Lower leg skin (tissue), 4 donors: ENCODE measurements around the gene ASS1. TPM values are rescaled to one million over a fixed set of nuclear protein-coding genes. Genes with fewer than 3 reads are reported as not detected.

Experiments
- DNase-seq, 2 donors: peaks; one replicate each; pipeline ENCODE4 v3.0.0-alpha.2; 2019; ENCODE audit warnings: low spot score in 2 of 2
- H3K4me3 ChIP-seq: fragments of 200-600 bp; sonication (generic); 2 replicates; pipeline ENCODE4 v1.5.1; 2017; ENCODE audit warnings: mild to moderate bottlenecking, low read depth; ENCODE audit not compliant: poor library complexity, severe bottlenecking
- CTCF ChIP-seq, 3 donors: fragments of 450-650 bp; IDR thresholded peaks; one replicate each; pipeline ENCODE4 v1.5.1; 2016; ENCODE audit warnings: antibody characterized with exemption in 3 of 3, mild to moderate bottlenecking in 3 of 3, moderate library complexity in 2 of 3
- POLR2A ChIP-seq, 2 donors: fragments of 450-650 bp; IDR thresholded peaks; one replicate each; pipeline ENCODE4 v1.6.1; 2016 to 2017; ENCODE audit warnings: antibody characterized with exemption in 2 of 2, mild to moderate bottlenecking in 1 of 2, moderate library complexity in 1 of 2
- WGBS, 2 donors: methylation state at CpG; one replicate each; pipeline ENCODE4 v1.1.5; 2018; 5-methylcytosine and 5-hydroxymethylcytosine counted together
- intact Hi-C: fragments of 100-400 bp; cut with DNase I; formaldehyde crosslinking; loops from one replicate; pipeline ENCODE4 v1.15.0; 2023; ENCODE audit warnings: low total_unique reads
- total RNA-seq, 4 donors: library from RNA; depleted of rRNA; stranded (reverse); fragments of >200 nt; gene quantifications; one replicate each; pipeline ENCODE4 v1.1.0, GENCODE V29; 2016

Gene ASS1
- total RNA-seq, 4 donors from 2014 or later = 98.7 to 104 (median 103) TPM

- DNase-seq = no peak
- intact Hi-C loops = loop anchor here (2.0 kb wide), 1 partner anchor 221 kb away; no protein-coding TSS in a partner anchor
- WGBS, 2 donors = 67 to 76% methylated on average over 8 to 10 of the region's 11 CpGs
- H3K4me3 ChIP-seq = no peak overlapping the region
- no peak for TF ChIP-seq POLR2A (IDR thresholded peaks at IDR 0.05)
- TF ChIP-seq CTCF (IDR thresholded peaks at IDR 0.05) = no peak
Observed at GRCh38 chr9:130461731-130462130, 17.0 kb downstream of the ASS1 start.

- 88 to 93% methylated on average over 27 of the region's 27 CpGs for WGBS, 2 donors
- no peak overlapping the region for H3K4me3 ChIP-seq
- TF ChIP-seq CTCF (IDR thresholded peaks at IDR 0.05) = no peak
- no peak for TF ChIP-seq POLR2A (IDR thresholded peaks at IDR 0.05)
- intact Hi-C loops = no loop called here
- DNase-seq = no peak
Observed at GRCh38 chr9:130462685-130463540, 18.2 kb downstream of the ASS1 start.

- intact Hi-C loops = no loop called here
- WGBS, 2 donors = 85 to 90% methylated on average over 16 to 21 of the region's 22 CpGs
- no peak for DNase-seq
- no peak for TF ChIP-seq CTCF (IDR thresholded peaks at IDR 0.05)
- no peak for TF ChIP-seq POLR2A (IDR thresholded peaks at IDR 0.05)
- no peak overlapping the region for H3K4me3 ChIP-seq
Observed at GRCh38 chr9:130463763-130464745, 19.3 kb downstream of the ASS1 start.

- no peak overlapping the region for H3K4me3 ChIP-seq
- no peak for DNase-seq
- TF ChIP-seq CTCF (IDR thresholded peaks at IDR 0.05) (no peak), POLR2A (IDR thresholded peaks at IDR 0.05) (no peak)
- 89% methylated on average over 16 of the region's 16 CpGs for WGBS, 2 donors
- intact Hi-C loops = no loop called here
Observed at GRCh38 chr9:130465383-130466096, 20.8 kb downstream of the ASS1 start.

- intact Hi-C loops = no loop called here
- no peak for DNase-seq
- WGBS, 2 donors = 79 to 82% methylated on average over 17 to 18 of the region's 20 CpGs
- H3K4me3 ChIP-seq = no peak overlapping the region
- no peak for TF ChIP-seq CTCF (IDR thresholded peaks at IDR 0.05)
- no peak for TF ChIP-seq POLR2A (IDR thresholded peaks at IDR 0.05)
Observed at GRCh38 chr9:130466537-130467217, 21.9 kb downstream of the ASS1 start.
